PC-9 (cell line): ENCODE data around the gene IMMP2L. TPM values are rescaled to one million over a fixed set of nuclear protein-coding genes. Genes with fewer than 3 reads are reported as not detected.

Experiments used
- BruUV-seq: library from RNA; stranded (reverse); fragments of 400-500 nt; replicated peaks from 2 replicates; lab custom pipeline; 2021; lab: Mats Ljungman, UMichigan
- CTCF ChIA-PET: fragments of 300-600 bp; sonication (Branson Sonifier 250); formaldehyde crosslinking; loops from one replicate; lab custom pipeline; 2022; ENCODE audit warnings: antibody characterized with exemption; lab: Charles Lee
- POLR2A ChIA-PET: fragments of 300-600 bp; sonication (Branson Sonifier 250); formaldehyde crosslinking; loops from one replicate; lab custom pipeline; 2022; ENCODE audit warnings: antibody characterized with exemption; ENCODE audit not compliant: unreplicated experiment; lab: Charles Lee
- DNase-seq, 2 experiments: peaks; one replicate each; pipeline versions ENCODE4 v3.0.0 to v3.0.0-alpha.2; 2015 to 2022; ENCODE audit warnings: mixed read lengths in 1 of 2
- H2AFZ ChIP-seq: fragments of 200-600 bp; sonication (generic); 2 replicates; pipeline ENCODE4 v1.8.1; 2017; ENCODE audit warnings: antibody characterized with exemption
- H3F3A ChIP-seq: fragments of 200-600 bp; sonication (generic); 2 replicates; pipeline ENCODE4 v1.8.1; 2017; ENCODE audit warnings: antibody characterized with exemption, mild to moderate bottlenecking, low read depth; ENCODE audit not compliant: insufficient read depth
- H3K27ac ChIP-seq: fragments of 200-600 bp; sonication (generic); 2 replicates; pipeline ENCODE4 v1.6.1; 2016; ENCODE audit warnings: mixed run types
- H3K27me3 ChIP-seq: fragments of 200-600 bp; sonication (generic); 2 replicates; pipeline ENCODE4 v1.6.1; 2016; ENCODE audit warnings: low read depth, mixed run types; ENCODE audit not compliant: insufficient read depth
- H3K36me3 ChIP-seq: fragments of 200-600 bp; sonication (generic); 2 replicates; pipeline ENCODE4 v1.6.1; 2016; ENCODE audit warnings: low read depth, mixed run types
- H3K4me1 ChIP-seq: fragments of 200-600 bp; sonication (generic); replicated peaks from 2 replicates; pipeline ENCODE4 v1.6.1; 2016; ENCODE audit warnings: mixed run types; ENCODE audit not compliant: insufficient read depth
- H3K4me2 ChIP-seq: fragments of 200-600 bp; sonication (generic); 2 replicates; pipeline ENCODE4 v1.6.1; 2017; ENCODE audit warnings: mixed run types
- H3K4me3 ChIP-seq: fragments of 200-600 bp; sonication (generic); 2 replicates; pipeline ENCODE4 v1.6.1; 2016; ENCODE audit warnings: mixed run types
- H3K79me2 ChIP-seq: fragments of 200-600 bp; sonication (generic); 2 replicates; pipeline ENCODE4 v1.6.1; 2017; ENCODE audit warnings: low read depth, mixed run types
- H3K9me2 ChIP-seq: fragments of 200-600 bp; sonication (generic); 2 replicates; pipeline ENCODE4 v1.8.1; 2017; ENCODE audit warnings: mild to moderate bottlenecking; ENCODE audit not compliant: insufficient read depth
- H3K9me3 ChIP-seq: fragments of 200-600 bp; sonication (generic); 2 replicates; pipeline ENCODE4 v1.8.1; 2016; ENCODE audit warnings: low read depth; ENCODE audit not compliant: insufficient read depth
- H4K20me1 ChIP-seq: fragments of 200-600 bp; sonication (generic); 2 replicates; pipeline ENCODE4 v1.8.1; 2017; ENCODE audit not compliant: insufficient read depth
- CTCF ChIP-seq: fragments of 200-600 bp; sonication (generic); conservative IDR thresholded peaks from 2 replicates; pipeline ENCODE4 v1.6.1; 2017; ENCODE audit warnings: mixed run types, antibody characterized with exemption, mild to moderate bottlenecking, moderate library complexity
- EZH2 ChIP-seq: fragments of 200-600 bp; sonication (generic); IDR thresholded peaks from 2 replicates; pipeline ENCODE4 v1.8.0; 2017; ENCODE audit warnings: antibody characterized with exemption, low read depth
- intact Hi-C: fragments of 100-400 bp; cut with micrococcal nuclease; formaldehyde crosslinking; loops from one replicate; pipeline ENCODE4 v1.10.0; 2022; ENCODE audit not compliant: unreplicated experiment
- total RNA-seq: library from RNA; stranded (reverse); gene quantifications from 2 replicates; pipeline ENCODE4 v1.2.3, GENCODE V29; 2021

The IMMP2L gene
- total RNA-seq, 1 experiment from 2014 or later = 40.5 TPM

- no TSS peak for BruUV-seq
- no peaks in the 10 kb centered on the region for H3K4me1 ChIP-seq
These were observed 382.0 kb downstream of the IMMP2L start for GRCh38 chr7:111180338-111180737.

GRCh38 chr7:111175908-111176441, 386.3 kb downstream of the IMMP2L start:
- Histone ChIP-seq H3K79me2 (no peaks in the 10 kb centered on the region), H3K27ac (no peak overlapping the region), H3K36me3 (no peaks in the 10 kb centered on the region), H2AFZ (no peak overlapping the region), H4K20me1 (no peaks in the 10 kb centered on the region), H3F3A (no peaks in the 10 kb centered on the region), H3K9me2 (no peaks in the 10 kb centered on the region), H3K4me2 (no peak overlapping the region), H3K4me1 (no peaks in the 10 kb centered on the region), H3K9me3 (0 out of 2 replicates have a peak, but pooled peaks cover 2% of the 10 kb centered on the region), H3K4me3 (no peak overlapping the region), H3K27me3 (no peaks in the 10 kb centered on the region)
- ChIA-PET CTCF (no interaction called here), POLR2A (no interaction called here)
- TF ChIP-seq EZH2 = no peak
- TF ChIP-seq CTCF = no peak
- intact Hi-C loops = no loop called here
- no peak for DNase-seq
- BruUV-seq = no TSS peak

More at GRCh38 chr7:111180338-111180737, 382.0 kb downstream of the IMMP2L start:
- H3K79me2 ChIP-seq = no peaks in the 10 kb centered on the region
- intact Hi-C loops = no loop called here
- H3K4me2 ChIP-seq = no peak overlapping the region
- ChIA-PET CTCF (no interaction called here), POLR2A (no interaction called here)
- TF ChIP-seq CTCF = no peak
- TF ChIP-seq EZH2 = no peak
- no peak overlapping the region for H2AFZ ChIP-seq
- DNase-seq = no peak
- no peaks in the 10 kb centered on the region for H3K9me2 ChIP-seq
- no peak overlapping the region for H3K4me3 ChIP-seq
- no peaks in the 10 kb centered on the region for H4K20me1 ChIP-seq
- H3K36me3 ChIP-seq = no peaks in the 10 kb centered on the region
- H3F3A ChIP-seq = no peaks in the 10 kb centered on the region
- no peak overlapping the region for H3K27ac ChIP-seq
- H3K9me3 ChIP-seq = 0 out of 2 replicates have a peak, but pooled peaks cover 2% of the 10 kb centered on the region
- H3K27me3 ChIP-seq = no peaks in the 10 kb centered on the region

DNA sequence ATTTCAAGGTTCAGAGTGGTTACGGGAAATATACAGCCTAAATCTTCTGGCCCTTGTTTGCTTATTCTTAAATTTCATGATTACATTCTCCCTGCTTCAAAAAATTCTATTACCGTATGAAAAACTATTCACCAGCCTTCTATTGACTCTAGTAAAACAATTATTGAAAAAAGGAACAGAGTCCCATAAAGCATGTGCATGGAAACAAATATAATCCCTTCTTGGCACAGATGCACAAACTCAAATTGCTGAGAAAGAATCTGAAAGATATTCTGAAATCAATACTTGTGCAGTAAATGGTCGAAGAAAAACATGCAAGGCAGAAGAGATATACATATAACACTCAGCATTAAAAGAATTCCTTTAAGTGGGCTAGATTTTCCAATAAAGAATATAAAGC, 387.8 kb downstream of the IMMP2L start:
- Histone ChIP-seq H3K79me2 (no peaks in the 10 kb centered on the region), H3K9me3 (0 out of 2 replicates have a peak, but pooled peaks cover 2% of the 10 kb centered on the region), H2AFZ (no peak overlapping the region), H3F3A (no peaks in the 10 kb centered on the region), H4K20me1 (no peaks in the 10 kb centered on the region), H3K4me1 (no peaks in the 10 kb centered on the region), H3K4me3 (no peak overlapping the region), H3K9me2 (no peaks in the 10 kb centered on the region), H3K4me2 (no peak overlapping the region), H3K36me3 (no peaks in the 10 kb centered on the region), H3K27ac (no peak overlapping the region), H3K27me3 (no peaks in the 10 kb centered on the region)
- ChIA-PET POLR2A (no interaction called here), CTCF (no interaction called here)
- BruUV-seq = no TSS peak
- intact Hi-C loops = no loop called here
- no peak for DNase-seq
- TF ChIP-seq CTCF (no peak), EZH2 (no peak)
